Stomach smooth muscle (tissue), 2 donors: ENCODE measurements around the gene RIN3.

ENCODE experiments used
- H3K27ac ChIP-seq: one replicate; pipeline ENCODE4 v1.7.0; 2013; ENCODE audit warnings: mild to moderate bottlenecking, low read length, inconsistent platforms
- H3K27me3 ChIP-seq, 2 donors: one replicate each; pipeline ENCODE4 v1.7.0; 2013; ENCODE audit warnings: low read length in 2 of 2; ENCODE audit not compliant: insufficient read depth in 2 of 2, control insufficient read depth in 1 of 2
- H3K36me3 ChIP-seq, 2 donors: one replicate each; pipeline ENCODE4 v1.7.0; 2013; ENCODE audit warnings: low read length in 2 of 2; ENCODE audit not compliant: control insufficient read depth in 2 of 2, insufficient read depth in 2 of 2
- H3K4me1 ChIP-seq: one replicate; pipeline ENCODE4 v1.7.0; 2013; ENCODE audit warnings: low read length; ENCODE audit not compliant: control insufficient read depth, insufficient read depth
- H3K4me3 ChIP-seq, 2 donors: one replicate each; pipeline ENCODE4 v1.7.0; 2013; ENCODE audit warnings: low read length in 2 of 2
- H3K9ac ChIP-seq, 2 donors: one replicate each; pipeline ENCODE4 v1.7.0; 2013; ENCODE audit warnings: low read length in 2 of 2, mild to moderate bottlenecking in 1 of 2
- H3K9me3 ChIP-seq, 2 donors: one replicate each; pipeline ENCODE4 v1.7.0; 2013; ENCODE audit warnings: low read length in 2 of 2; ENCODE audit not compliant: control insufficient read depth in 2 of 2
- donor health status: healthy.
- donor health status: Pancreatic carcinoma.

Gene RIN3

DNA sequence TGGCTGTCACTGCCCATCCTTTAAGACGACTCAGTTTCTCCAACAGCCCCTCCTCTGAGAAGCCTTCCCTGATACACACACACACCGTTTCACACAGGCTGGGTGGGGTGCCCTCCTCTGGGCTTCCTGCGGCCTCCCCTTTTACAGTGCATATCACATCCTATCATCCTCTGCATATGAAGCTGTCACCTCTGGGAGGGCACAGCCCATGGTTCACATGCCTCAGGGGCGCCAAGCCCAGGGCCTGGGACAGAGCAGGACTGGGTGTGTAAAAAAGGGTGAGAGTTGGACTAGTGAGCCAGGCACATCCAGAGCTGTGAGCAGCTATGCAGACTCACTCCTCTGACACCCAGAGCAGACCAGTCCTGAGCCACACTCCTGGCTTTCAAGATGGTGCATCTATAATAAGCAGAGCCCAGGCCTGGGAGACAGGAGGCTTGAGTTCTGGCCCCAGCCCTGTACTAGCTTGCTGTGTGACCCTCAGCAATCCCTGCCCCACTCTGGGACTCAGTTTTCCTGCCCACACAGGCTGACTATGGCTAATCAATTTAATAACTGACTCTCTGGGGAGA lies 172.3 kb downstream of the RIN3 start:
- H3K27me3 ChIP-seq: no peaks in the 10 kb centered on the region
- H3K9ac ChIP-seq: peak overlapping the region in 1 of 2 donors; percentile 31
- peak overlapping the region; percentile 66 for H3K27ac ChIP-seq

DNA sequence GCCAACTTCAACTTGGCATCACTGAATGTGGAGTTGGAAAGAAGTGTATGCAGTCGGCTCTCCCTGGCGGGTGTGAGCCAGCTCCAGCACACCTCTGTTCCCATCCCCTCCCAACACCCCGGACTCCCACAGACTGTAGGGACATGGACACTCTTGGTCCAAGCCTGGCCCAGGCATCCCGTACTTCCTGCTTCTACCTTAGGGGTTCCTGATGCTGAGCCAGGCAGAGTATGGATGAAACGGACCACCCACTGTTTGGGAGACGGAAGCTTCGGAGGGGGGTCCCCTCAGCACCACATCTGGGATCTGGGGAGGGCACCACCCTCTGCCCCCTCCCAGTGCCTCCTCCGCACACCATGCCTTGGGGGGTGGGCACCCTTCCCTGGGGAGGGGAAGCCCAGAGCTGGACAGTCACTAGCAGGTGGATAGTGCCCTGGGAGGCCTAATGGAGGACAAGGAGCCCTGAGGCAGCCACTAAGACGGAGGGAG lies 172.9 kb downstream of the RIN3 start:
- peak overlapping the region; percentile 5 to 31 for H3K9ac ChIP-seq
- peaks cover 6 to 12% of the 10 kb centered on the region in 2 donors for H3K36me3 ChIP-seq
- H3K4me3 ChIP-seq: peak overlapping the region; percentile 31 to 72
- no peaks in the 10 kb centered on the region for H3K27me3 ChIP-seq
- peak overlapping the region; percentile 66 for H3K27ac ChIP-seq
- H3K4me1 ChIP-seq: peaks cover 22% of the 10 kb centered on the region
- H3K9me3 ChIP-seq: no peaks in the 10 kb centered on the region

More for the DNA sequence above, 172.3 kb downstream of the RIN3 start:
- Histone ChIP-seq H3K4me1 (peaks cover 28% of the 10 kb centered on the region), H3K4me3 (no peak overlapping the region), H3K9me3 (no peaks in the 10 kb centered on the region), H3K36me3 (peaks cover 6 to 14% of the 10 kb centered on the region in 2 donors)

DNA sequence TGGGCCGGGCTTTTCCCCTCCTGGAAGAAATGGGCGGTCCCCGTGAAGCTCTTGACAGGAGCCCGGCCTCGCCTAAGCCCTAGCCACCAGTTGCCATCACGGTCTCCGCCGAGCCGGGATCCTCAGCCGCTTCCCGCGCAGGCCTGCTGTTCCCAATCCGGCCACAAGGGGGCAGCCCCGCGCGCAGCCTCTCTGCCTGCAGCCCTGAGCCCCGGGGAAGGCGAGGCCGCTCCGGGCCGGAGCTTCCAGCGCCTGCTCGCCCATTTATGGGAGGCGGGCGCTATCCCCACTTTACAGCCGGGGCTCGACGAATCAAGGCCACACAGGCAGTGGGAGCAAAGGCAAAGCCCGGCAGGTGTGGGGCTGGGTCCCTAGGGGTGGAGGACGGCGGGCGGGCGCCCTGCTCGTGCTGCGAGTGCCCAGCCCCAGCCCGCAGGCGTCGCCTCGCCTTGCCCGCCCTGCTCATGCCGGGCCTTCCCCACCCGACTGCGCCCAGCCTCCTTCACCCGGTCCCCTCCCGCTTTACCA lies 173.4 kb downstream of the RIN3 start:
- H3K27me3 ChIP-seq: no peaks in the 10 kb centered on the region
- peaks cover 22% of the 10 kb centered on the region for H3K4me1 ChIP-seq
- no peaks in the 10 kb centered on the region for H3K9me3 ChIP-seq
- H3K4me3 ChIP-seq: peak overlapping the region; percentile 66 to 72
- peak overlapping the region; percentile 66 for H3K27ac ChIP-seq
- peaks cover 6 to 10% of the 10 kb centered on the region in 2 donors for H3K36me3 ChIP-seq
- peak overlapping the region; percentile 51 to 62 for H3K9ac ChIP-seq

DNA sequence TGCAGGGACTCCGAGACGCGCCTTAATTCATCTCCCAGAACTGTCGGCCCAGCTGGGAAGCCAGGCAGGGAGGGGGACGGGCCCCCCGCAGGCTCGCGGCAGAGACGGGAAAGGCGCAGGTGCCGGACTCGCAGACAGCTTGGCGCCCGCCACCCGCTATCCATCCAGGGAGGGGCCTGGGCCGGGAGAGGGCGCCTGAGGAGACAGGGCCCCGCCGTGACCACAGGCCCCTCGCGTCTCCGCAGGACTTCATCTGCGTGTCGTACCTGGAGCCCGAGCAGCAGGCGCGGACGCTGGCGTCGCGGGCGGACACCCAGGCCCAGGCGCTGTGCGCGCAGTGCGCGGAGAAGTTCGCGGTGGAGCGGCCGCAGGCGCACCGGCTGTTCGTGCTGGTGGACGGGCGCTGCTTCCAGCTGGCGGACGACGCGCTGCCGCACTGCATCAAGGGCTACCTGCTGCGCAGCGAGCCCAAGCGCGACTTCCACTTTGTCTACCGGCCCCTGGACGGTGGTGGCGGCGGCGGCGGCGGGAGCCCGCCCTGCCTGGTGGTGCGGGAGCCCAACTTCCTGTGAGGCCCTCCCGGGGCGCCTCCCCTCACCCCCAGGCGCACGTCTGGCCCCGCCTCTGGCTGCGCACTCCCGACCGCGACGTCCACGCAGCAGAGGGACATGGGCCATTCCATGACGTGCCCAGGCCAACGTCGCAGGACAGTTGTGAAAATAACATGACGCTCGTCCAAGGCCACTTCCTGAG lies 174.3 kb downstream of the RIN3 start:
- H3K4me1 ChIP-seq: peaks cover 31% of the 10 kb centered on the region
- H3K27me3 ChIP-seq: no peaks in the 10 kb centered on the region
- H3K36me3 ChIP-seq: peaks cover 0 to 10% of the 10 kb centered on the region in 2 donors
- peak overlapping the region; percentile 66 to 72 for H3K4me3 ChIP-seq
- H3K27ac ChIP-seq: peak overlapping the region; percentile 66
- peak overlapping the region; percentile 29 to 62 for H3K9ac ChIP-seq
- H3K9me3 ChIP-seq: no peaks in the 10 kb centered on the region

DNA sequence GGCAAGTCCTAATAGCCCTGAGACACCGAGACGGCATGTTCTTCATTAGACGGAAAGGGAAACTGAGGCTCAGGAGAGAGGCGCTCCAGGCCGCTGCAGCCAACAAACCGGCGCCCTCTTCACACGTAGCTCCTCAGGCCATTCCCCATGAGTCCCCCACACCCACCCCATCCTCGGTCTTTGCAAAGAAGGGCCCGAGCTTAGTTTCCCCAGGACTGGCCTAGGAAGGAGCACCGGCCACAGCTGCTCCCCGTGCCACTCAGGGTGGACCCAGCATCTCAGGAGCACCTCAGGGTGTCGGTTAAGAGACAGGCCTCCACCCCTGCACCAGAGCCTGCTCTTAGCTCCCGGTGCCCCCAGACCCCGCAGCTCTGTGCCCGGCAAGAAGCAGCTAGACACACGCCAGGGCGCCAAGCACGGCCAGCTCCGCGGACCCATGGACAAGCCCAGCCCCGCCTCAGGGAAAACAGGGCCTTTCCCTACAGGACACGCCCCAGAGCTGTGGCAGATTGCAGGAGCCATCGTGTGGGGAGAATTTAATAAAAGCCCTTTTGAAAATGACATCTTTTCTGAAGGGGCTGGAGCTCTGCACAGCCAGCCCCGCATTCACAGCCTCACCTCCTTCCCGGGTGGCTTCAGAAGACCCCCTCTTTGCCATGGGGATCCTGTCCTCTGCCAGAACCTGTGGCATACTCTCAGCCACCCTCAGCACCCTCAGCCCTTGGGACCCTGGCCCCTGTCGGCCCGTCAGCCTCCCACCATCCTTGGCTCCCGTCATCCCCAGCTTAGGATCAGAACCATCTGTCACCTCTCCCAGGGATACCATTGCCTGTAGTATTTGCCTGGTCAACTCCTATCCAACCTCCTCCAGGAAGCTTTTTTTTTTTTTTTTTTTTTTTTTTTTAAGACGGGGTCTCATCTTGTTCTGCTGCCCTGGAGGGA lies 175.1 kb downstream of the RIN3 start:
- peak overlapping the region; percentile 66 to 72 for H3K4me3 ChIP-seq
- H3K27me3 ChIP-seq: no peaks in the 10 kb centered on the region
- H3K4me1 ChIP-seq: peaks cover 39% of the 10 kb centered on the region
- peak overlapping the region in 1 of 2 donors; percentile 62 for H3K9ac ChIP-seq
- H3K36me3 ChIP-seq: peaks cover 0 to 10% of the 10 kb centered on the region in 2 donors
- H3K27ac ChIP-seq: peak overlapping the region; percentile 66
- H3K9me3 ChIP-seq: no peaks in the 10 kb centered on the region

DNA sequence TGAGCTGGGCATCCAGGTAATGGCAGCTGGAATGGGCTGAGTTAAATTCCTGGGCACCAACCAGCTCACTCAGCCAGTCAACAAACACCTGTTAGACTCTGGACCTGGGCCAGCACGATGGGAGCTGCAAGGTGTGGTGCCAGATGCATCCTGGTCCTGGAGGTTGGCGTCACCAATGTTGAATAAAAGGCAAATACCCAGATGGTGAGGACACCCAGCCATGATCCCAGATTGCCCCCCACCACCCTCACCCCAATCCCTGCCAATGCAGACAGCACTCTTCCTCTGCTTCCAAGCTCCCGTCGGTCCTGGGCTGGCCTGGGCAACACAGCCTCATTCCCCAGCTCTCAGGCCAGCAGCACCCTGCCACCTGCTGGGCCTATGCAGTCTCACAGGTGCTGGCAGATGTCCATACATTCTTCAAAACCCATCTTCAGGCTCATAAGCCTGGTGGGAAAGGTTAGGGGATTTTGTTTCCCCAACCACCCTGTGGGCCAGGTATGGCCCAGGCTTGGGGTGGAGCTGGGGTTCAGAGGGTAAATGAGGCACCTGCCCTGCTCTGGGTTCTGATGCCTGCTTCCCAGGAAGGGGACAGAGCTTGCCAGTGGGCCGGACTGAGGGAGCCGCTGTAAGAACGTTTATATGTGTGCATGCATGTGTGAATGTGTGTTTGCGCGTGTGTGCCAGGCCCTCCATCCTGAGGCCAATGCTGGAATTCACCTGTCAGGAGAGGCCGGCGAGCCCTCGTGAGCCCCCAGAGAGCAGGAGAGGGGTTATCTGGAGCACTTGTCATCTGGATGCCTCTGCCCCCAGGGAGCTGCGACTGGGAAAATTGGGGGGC lies 176.8 kb downstream of the RIN3 start:
- no peak overlapping the region for H3K9ac ChIP-seq
- no peak overlapping the region for H3K27ac ChIP-seq
- H3K4me1 ChIP-seq: peaks cover 41% of the 10 kb centered on the region
- H3K4me3 ChIP-seq: no peak overlapping the region
- no peaks in the 10 kb centered on the region for H3K9me3 ChIP-seq
- H3K36me3 ChIP-seq: peaks cover 0 to 5% of the 10 kb centered on the region in 2 donors
- H3K27me3 ChIP-seq: no peaks in the 10 kb centered on the region

DNA sequence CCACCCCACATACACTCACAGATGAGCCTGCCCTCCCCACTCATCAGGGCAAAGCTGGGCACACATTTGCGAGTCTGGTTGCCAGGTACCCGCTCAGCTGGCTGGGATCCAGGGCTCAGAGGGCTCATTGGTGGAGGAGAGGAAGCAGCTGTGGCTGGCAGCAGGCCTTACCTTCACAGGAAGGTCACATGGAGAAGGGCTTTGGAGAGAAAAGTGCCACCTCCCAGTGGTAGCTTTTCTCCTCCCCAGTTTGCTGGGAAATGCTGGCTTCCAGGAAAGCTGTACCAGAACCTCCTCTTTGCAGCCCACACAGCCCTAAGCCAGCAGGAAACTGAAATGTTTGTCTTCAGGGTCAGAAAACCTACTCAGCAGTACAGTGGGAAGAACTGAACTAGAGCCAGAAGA lies 179.2 kb downstream of the RIN3 start:
- Histone ChIP-seq H3K27me3 (no peaks in the 10 kb centered on the region), H3K9ac (no peak overlapping the region), H3K4me3 (no peak overlapping the region), H3K36me3 (no peaks in the 10 kb centered on the region), H3K9me3 (no peaks in the 10 kb centered on the region), H3K27ac (peak overlapping the region; percentile 11), H3K4me1 (peaks cover 21% of the 10 kb centered on the region)

DNA sequence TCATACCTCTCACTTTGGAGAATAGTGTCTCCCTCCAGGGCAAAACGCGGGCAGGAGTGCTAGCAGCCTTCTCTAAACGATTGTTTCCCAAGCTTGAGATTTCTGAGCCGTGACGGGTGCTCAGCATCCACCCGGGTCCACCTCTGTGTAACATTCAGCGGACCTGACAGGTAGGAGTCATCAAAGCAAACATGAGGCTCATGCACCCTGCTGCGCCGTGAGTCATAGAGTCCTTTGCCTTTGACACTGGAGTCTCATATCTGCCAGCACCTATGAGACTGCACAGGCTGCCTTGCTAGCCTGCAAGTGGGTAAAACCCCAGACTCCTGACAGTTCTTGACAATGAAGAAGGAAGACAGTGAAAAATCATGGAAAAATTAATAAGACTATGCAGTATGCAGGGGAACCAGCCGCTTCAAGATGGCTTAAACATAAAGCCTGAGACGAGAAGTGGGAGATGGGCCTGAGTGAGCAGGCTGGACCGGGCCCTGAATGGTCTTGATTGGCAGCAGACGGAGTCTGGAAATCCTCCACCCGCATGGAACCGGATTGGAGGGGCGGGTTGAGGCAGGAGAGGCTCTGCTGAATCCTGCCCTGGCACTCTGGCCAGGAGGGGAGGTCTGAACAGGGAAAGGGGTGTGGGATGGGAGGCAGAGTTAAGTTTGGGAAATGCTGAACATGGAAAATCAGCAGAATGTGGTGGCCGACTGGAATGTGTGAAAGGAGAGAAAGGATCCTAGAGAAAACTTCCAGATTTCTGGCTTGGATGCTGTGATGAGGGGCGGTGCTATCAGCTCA lies 180.6 kb downstream of the RIN3 start:
- Histone ChIP-seq H3K4me3 (no peak overlapping the region), H3K9ac (no peak overlapping the region), H3K9me3 (no peaks in the 10 kb centered on the region), H3K36me3 (no peaks in the 10 kb centered on the region), H3K4me1 (peaks cover 19% of the 10 kb centered on the region), H3K27ac (no peak overlapping the region), H3K27me3 (no peaks in the 10 kb centered on the region)

DNA sequence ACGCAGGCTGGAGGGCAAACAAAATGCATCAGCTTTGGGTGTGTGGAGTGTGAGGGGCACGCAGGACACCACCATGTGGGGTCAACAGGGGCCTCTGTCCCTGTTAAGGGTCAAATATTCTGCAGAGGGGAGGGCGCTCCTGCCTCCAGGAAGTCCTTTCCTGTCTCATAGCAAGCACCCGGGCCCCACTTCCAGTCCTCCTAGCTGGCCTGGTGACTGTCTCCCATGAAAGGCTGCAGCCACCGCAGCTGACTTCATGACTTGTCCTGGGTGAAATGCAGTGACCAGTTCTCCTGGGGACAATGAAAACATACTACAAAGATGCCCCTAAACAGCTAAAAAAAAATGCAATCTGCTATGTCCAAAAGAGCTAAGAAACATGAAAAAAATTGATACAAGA lies 181.2 kb downstream of the RIN3 start:
- no peak overlapping the region for H3K27ac ChIP-seq

More for the DNA sequence above, 181.2 kb downstream of the RIN3 start:
- H3K9me3 ChIP-seq: no peaks in the 10 kb centered on the region
- no peaks in the 10 kb centered on the region for H3K36me3 ChIP-seq
- H3K27me3 ChIP-seq: no peaks in the 10 kb centered on the region
- H3K4me1 ChIP-seq: peaks cover 19% of the 10 kb centered on the region
- H3K4me3 ChIP-seq: no peak overlapping the region
- no peak overlapping the region for H3K9ac ChIP-seq
